Activated naive CD8-positive, alpha-beta T cell (primary cell): ENCODE data around the gene DCC.

Source experiments
- H3K27ac Mint-ChIP-seq: one replicate; pipeline ENCODE4 v1.8.0; 2021; ENCODE audit warnings: mixed read lengths
- H3K27me3 Mint-ChIP-seq: one replicate; pipeline ENCODE4 v1.8.0; 2021; ENCODE audit warnings: mixed read lengths
- H3K36me3 Mint-ChIP-seq: one replicate; pipeline ENCODE4 v1.8.0; 2021; ENCODE audit warnings: mixed read lengths
- H3K4me1 Mint-ChIP-seq: one replicate; pipeline ENCODE4 v1.8.0; 2021; ENCODE audit warnings: low read depth, mixed read lengths
- H3K4me3 Mint-ChIP-seq: one replicate; pipeline ENCODE4 v1.8.0; 2021; ENCODE audit warnings: mild to moderate bottlenecking, mixed read lengths
- H3K9me3 Mint-ChIP-seq: one replicate; pipeline ENCODE4 v1.8.0; 2021; ENCODE audit warnings: low read depth, mixed read lengths

DCC gene

GRCh38 chr18:52970686-52971085 is 630.7 kb downstream of the DCC start:
- no peak overlapping the region for H3K4me3 Mint-ChIP-seq
- H3K27me3 Mint-ChIP-seq: no peaks in the 10 kb centered on the region
- no peaks in the 10 kb centered on the region for H3K9me3 Mint-ChIP-seq
- no peaks in the 10 kb centered on the region for H3K36me3 Mint-ChIP-seq
- no peak overlapping the region for H3K27ac Mint-ChIP-seq
- no peaks in the 10 kb centered on the region for H3K4me1 Mint-ChIP-seq

GRCh38 chr18:52971097-52971496 is 631.1 kb downstream of the DCC start:
- Mint-ChIP-seq H3K4me1 (no peaks in the 10 kb centered on the region), H3K9me3 (no peaks in the 10 kb centered on the region), H3K27me3 (no peaks in the 10 kb centered on the region), H3K27ac (no peak overlapping the region), H3K4me3 (no peak overlapping the region), H3K36me3 (no peaks in the 10 kb centered on the region)

GRCh38 chr18:52979892-52980291 is 639.9 kb downstream of the DCC start:
- Mint-ChIP-seq H3K36me3 (no peaks in the 10 kb centered on the region), H3K27me3 (no peaks in the 10 kb centered on the region), H3K9me3 (no peaks in the 10 kb centered on the region)

GRCh38 chr18:52991246-52991645 is 651.2 kb downstream of the DCC start:
- Mint-ChIP-seq H3K36me3 (no peaks in the 10 kb centered on the region), H3K27me3 (no peaks in the 10 kb centered on the region), H3K4me1 (no peaks in the 10 kb centered on the region), H3K27ac (no peak overlapping the region), H3K9me3 (no peaks in the 10 kb centered on the region), H3K4me3 (no peak overlapping the region)

More at GRCh38 chr18:52979892-52980291, 639.9 kb downstream of the DCC start:
- no peak overlapping the region for H3K27ac Mint-ChIP-seq
- H3K4me1 Mint-ChIP-seq: no peaks in the 10 kb centered on the region
- H3K4me3 Mint-ChIP-seq: no peak overlapping the region

- Mint-ChIP-seq H3K9me3 (no peaks in the 10 kb centered on the region), H3K4me1 (no peaks in the 10 kb centered on the region), H3K36me3 (no peaks in the 10 kb centered on the region), H3K27ac (no peak overlapping the region), H3K4me3 (no peak overlapping the region), H3K27me3 (no peaks in the 10 kb centered on the region)
These were observed 652.0 kb downstream of the DCC start for GRCh38 chr18:52992041-52992440.

GRCh38 chr18:52995875-52996274 is 655.9 kb downstream of the DCC start:
- Mint-ChIP-seq H3K4me1 (no peaks in the 10 kb centered on the region), H3K4me3 (no peak overlapping the region), H3K36me3 (no peaks in the 10 kb centered on the region), H3K27me3 (no peaks in the 10 kb centered on the region), H3K9me3 (no peaks in the 10 kb centered on the region), H3K27ac (no peak overlapping the region)

- Mint-ChIP-seq H3K36me3 (no peaks in the 10 kb centered on the region), H3K4me3 (no peak overlapping the region), H3K27ac (no peak overlapping the region), H3K27me3 (no peaks in the 10 kb centered on the region), H3K9me3 (no peaks in the 10 kb centered on the region), H3K4me1 (no peaks in the 10 kb centered on the region)
These were observed 659.6 kb downstream of the DCC start for GRCh38 chr18:52999633-53000032.

DNA sequence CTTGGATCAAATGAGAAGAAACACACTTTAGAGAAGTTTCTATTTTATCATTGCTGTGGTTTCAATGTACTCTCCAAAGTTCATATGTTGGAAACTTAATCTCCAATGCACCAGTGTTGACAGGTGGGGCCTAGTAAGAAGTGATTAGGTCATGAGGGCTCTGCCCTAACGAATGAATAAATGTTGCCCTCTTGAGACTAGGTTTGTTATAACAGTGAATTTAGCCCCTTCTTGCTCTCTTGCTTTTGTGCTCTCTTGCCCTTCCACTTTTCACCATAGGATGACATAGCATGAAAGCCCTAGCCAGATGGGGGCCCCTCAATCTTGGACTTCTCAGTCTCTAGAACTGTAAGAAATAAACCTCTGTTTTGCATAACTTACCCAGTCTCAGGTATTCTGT is 664.8 kb downstream of the DCC start:
- H3K4me3 Mint-ChIP-seq: no peak overlapping the region
- H3K27ac Mint-ChIP-seq: no peak overlapping the region
- no peaks in the 10 kb centered on the region for H3K27me3 Mint-ChIP-seq
- H3K4me1 Mint-ChIP-seq: no peaks in the 10 kb centered on the region
- no peaks in the 10 kb centered on the region for H3K36me3 Mint-ChIP-seq
- no peaks in the 10 kb centered on the region for H3K9me3 Mint-ChIP-seq

DNA sequence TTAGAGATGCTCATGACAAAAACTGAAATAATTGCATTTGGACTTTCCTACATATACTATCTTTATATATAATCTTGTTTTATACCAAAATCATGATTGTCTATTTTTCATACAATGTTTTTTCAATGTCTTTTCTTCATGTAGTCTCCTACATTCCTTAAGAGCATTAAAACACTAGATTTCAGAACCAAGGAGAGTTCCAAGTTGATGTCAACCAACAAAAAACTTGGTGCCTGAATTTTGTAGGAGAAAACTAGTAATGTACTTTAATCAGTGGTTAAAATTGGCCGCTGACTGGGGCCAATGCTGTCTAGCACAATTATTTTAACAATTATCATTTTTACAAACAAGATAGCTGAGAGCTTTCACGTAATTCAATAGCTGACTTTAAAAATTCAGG is 678.8 kb downstream of the DCC start:
- Mint-ChIP-seq H3K4me3 (no peak overlapping the region), H3K36me3 (no peaks in the 10 kb centered on the region), H3K27ac (no peak overlapping the region), H3K9me3 (peaks cover 7% of the 10 kb centered on the region), H3K4me1 (no peaks in the 10 kb centered on the region), H3K27me3 (no peaks in the 10 kb centered on the region)

- Mint-ChIP-seq H3K4me3 (no peak overlapping the region), H3K27ac (no peak overlapping the region), H3K36me3 (no peaks in the 10 kb centered on the region), H3K4me1 (no peaks in the 10 kb centered on the region), H3K27me3 (no peaks in the 10 kb centered on the region), H3K9me3 (no peaks in the 10 kb centered on the region)
These were observed 685.2 kb downstream of the DCC start for GRCh38 chr18:53025247-53025646.

GRCh38 chr18:53028565-53028964 is 688.6 kb downstream of the DCC start:
- Mint-ChIP-seq H3K27ac (no peak overlapping the region), H3K27me3 (no peaks in the 10 kb centered on the region)

DNA sequence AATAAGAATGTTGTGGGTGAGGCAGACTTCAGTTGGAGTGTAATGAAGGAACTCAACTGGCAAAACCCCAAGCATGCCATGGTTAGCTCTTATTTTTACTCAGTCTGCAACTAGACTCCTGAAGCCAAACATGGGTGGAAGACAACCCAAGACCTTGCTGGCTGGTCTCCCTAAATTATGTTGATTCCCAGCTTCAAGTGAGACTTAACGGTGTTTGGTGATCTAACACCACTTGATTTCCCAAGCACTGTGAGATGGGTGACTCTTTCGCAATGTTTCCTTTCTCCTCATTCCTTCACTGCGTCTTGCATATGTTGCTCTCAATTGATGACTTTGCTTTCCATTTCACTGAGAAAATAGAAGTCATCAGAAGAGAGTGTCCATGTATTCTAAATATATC is 693.1 kb downstream of the DCC start:
- H3K4me3 Mint-ChIP-seq: no peak overlapping the region
- no peaks in the 10 kb centered on the region for H3K4me1 Mint-ChIP-seq
- H3K27ac Mint-ChIP-seq: no peak overlapping the region
- no peaks in the 10 kb centered on the region for H3K9me3 Mint-ChIP-seq
- H3K36me3 Mint-ChIP-seq: no peaks in the 10 kb centered on the region
- H3K27me3 Mint-ChIP-seq: no peaks in the 10 kb centered on the region

More at GRCh38 chr18:53028565-53028964, 688.6 kb downstream of the DCC start:
- no peaks in the 10 kb centered on the region for H3K4me1 Mint-ChIP-seq
- no peaks in the 10 kb centered on the region for H3K9me3 Mint-ChIP-seq
- no peaks in the 10 kb centered on the region for H3K36me3 Mint-ChIP-seq
- no peak overlapping the region for H3K4me3 Mint-ChIP-seq

DNA sequence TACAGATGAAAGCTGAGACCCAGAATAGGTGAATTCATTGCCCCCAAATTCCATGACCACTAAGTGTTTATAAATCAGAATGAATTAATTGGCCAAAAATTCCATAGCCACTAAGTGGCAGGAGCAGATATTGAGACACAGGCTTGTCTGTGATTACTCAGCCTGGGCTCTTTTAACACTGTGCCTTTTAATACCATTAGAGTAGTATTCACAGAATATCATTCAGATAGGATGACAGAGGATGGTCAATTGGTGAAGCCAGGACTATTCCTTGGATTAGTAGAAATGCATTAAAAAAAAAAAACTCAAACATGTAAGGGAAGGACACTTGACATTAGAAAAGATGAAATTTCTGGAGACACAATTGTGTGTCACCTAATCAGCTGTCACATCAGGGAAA is 698.6 kb downstream of the DCC start:
- Mint-ChIP-seq H3K9me3 (no peaks in the 10 kb centered on the region), H3K4me3 (no peak overlapping the region), H3K4me1 (no peaks in the 10 kb centered on the region), H3K27ac (no peak overlapping the region), H3K27me3 (no peaks in the 10 kb centered on the region), H3K36me3 (no peaks in the 10 kb centered on the region)

DNA sequence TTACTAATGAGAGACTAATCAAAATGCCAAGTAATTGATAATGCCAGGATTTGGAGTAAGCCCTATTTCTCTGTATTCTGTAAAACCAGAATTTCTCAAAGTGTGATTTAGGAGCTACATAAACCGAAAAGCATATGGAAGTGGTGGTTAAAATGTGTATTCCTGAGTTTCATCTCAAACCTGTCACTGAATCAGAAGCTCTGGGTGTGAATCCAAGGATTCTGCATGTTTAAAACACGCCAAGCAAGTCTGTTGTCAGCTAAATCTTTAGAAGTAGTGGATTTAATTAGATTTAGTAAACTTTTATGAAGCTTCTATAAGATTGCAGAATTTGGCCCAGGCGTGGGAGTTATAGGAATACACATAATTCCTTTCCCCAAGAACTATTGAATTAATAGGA is 700.3 kb downstream of the DCC start:
- H3K9me3 Mint-ChIP-seq: peaks cover 5% of the 10 kb centered on the region
- H3K27ac Mint-ChIP-seq: no peak overlapping the region

DNA sequence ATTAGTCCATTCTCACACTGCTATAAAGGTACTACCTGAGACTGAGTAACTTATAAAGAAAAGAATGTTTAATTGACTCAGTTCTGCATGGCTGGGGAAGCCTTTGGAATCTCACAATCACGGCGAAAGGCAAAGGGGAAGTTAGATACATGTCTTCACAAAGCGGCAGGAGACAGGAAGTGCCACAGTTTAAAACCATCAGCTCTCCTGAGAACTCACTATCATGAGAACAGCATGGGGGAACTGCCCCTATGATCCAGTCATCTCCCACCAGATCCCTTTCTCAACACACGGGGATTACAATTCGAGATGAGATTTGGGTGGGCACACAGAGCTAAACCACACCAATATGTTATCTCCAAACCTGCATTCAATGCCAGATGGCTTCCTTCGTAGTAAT is 716.1 kb downstream of the DCC start:
- no peaks in the 10 kb centered on the region for H3K4me1 Mint-ChIP-seq
- no peak overlapping the region for H3K4me3 Mint-ChIP-seq
- H3K9me3 Mint-ChIP-seq: peaks cover 5% of the 10 kb centered on the region
- H3K36me3 Mint-ChIP-seq: no peaks in the 10 kb centered on the region
- H3K27ac Mint-ChIP-seq: no peak overlapping the region
- H3K27me3 Mint-ChIP-seq: no peaks in the 10 kb centered on the region

More for the DNA sequence above, 700.3 kb downstream of the DCC start:
- Mint-ChIP-seq H3K36me3 (no peaks in the 10 kb centered on the region), H3K4me3 (no peak overlapping the region), H3K4me1 (no peaks in the 10 kb centered on the region), H3K27me3 (no peaks in the 10 kb centered on the region)

- H3K27ac Mint-ChIP-seq: no peak overlapping the region
- H3K4me3 Mint-ChIP-seq: no peak overlapping the region
- no peaks in the 10 kb centered on the region for H3K4me1 Mint-ChIP-seq
- H3K9me3 Mint-ChIP-seq: peaks cover 4% of the 10 kb centered on the region
- H3K27me3 Mint-ChIP-seq: no peaks in the 10 kb centered on the region
- no peaks in the 10 kb centered on the region for H3K36me3 Mint-ChIP-seq
These were observed 730.8 kb downstream of the DCC start for GRCh38 chr18:53070788-53071187.

DNA sequence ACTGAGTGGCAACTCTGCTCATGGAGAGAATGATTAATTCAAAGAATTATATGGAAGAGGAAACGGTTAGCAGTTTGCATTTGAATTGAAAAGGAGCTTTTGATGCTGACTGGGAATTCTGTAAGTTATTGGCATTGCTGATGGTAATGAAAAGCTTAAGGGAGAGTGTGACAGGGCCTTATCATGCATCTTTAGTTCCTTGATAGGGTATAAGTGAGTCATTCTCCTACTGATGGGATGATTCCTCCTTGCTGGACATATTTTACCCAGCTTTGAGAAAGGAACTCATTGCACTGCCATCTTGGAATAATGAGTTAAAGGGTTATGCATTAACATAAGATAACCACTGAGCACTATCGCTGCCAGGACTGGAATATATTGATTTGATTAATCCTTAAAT is 740.7 kb downstream of the DCC start:
- Mint-ChIP-seq H3K4me1 (no peaks in the 10 kb centered on the region), H3K27me3 (no peaks in the 10 kb centered on the region), H3K4me3 (no peak overlapping the region), H3K9me3 (no peaks in the 10 kb centered on the region), H3K27ac (no peak overlapping the region), H3K36me3 (no peaks in the 10 kb centered on the region)
